NK-92 treated with Interleukin-12 subunit alpha and Interleukin-12 subunit beta, amount 100 ng/mL, for 24 hours (cell line): ENCODE measurements around the gene PIP5KL1.

Experiments
- DNase-seq: peaks from one replicate; lab custom pipeline; 2025; lab: John Stamatoyannopoulos, UW

The PIP5KL1 gene

DNA sequence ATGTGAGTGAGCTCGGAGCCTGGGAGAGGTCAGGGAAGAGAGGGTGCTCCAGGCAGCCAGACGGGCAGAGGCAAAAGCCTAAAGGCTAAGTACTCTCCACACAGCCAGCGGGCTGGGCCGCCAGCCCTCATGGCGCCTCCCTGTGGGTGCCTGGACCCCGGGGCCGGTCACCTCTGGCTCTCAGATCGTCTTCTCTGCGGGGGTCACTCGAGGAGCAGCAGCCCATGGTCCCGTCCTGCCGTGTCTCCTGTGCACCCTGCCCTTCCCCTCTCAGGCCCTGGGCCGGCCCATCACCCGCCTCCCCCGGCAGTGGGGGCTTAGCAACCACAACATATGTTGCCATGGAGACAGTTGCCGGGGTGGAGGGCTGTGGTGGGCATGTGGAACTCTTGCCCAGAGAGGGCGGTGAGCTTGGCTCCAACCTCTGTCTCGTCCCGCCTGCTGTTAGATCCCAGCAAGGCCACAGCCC lies 57.3 kb downstream of the PIP5KL1 start:
- no peak for DNase-seq

DNA sequence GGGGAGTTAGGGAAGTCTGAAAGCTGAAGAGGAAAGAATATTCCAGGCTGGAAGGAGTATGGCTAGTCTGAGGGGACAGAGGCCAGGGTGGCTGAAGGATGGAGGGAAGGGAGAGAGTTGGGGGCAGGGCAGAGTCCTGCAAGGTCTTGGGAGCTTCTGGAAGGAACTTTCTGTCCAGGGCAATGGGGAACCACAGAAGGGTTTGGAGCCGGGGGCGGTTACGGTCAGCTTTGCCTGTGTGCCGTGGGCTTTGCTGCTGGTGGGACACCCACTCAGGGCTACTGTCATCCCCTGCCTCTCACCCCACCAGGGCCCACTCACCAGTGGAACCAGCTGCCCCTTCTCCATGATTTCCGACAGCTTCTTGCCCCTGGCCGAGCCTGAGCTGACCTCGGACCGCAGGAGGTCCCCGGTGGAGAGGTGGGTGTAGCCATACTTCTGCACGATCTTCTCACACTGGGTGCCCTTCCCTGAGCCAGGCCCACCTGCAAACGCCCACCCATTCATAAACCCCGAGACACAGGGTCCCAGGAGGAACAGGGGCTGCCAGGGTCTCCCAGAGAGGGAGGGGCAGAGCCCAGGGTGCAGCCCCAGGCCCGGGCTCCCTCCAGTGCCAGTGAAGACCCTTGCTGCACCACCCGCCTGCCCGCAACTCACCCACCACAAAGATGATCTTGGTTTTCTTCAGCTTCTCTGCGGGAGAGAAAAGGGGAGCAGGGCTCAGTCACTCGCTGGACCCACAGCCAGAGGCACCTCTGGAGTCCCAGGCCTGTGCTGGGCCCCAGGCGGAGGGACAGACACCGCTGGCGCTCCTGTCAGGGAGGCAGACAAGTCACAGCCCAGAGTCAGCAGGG lies 58.0 kb downstream of the PIP5KL1 start:
- DNase-seq, result no peak

- no peak for DNase-seq
These were observed 59.0 kb downstream of the PIP5KL1 start for GRCh38 chr9:127871531-127871930.

DNA sequence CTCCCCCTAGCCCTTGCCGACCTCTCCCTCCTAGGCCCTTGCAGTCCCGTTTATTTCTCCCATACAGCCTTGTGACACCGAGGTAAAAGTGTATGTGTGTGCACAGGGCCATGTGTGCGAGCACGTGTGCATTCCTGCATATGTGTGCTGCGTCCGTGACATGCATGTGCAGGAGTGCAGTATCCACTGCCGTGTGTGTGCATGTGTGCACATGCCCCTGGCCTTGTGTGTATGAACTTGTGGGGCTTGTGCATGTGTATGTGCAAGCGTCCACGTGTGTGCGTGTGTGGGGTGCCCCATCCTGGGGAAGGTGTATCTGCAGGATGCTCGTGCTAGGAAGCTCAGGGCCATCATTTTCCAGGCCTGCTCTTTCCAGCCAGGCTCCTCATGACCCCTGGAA lies 59.7 kb downstream of the PIP5KL1 start:
- no peak for DNase-seq
